GM12878 (cell line): ENCODE results near the gene TMEM131L. TPM values are rescaled to one million over a fixed set of nuclear protein-coding genes. Genes with fewer than 3 reads are reported as not detected.
A peak's percentile ranks its signal among the peaks of the same experiment; 100 is the strongest.
"Not testable (repeated sequence)": the region's sequence is repeated elsewhere in the genome, so short reads cannot be mapped to it uniquely, and the experiment has no call there.

Experiments
- ATAC-seq: fragments of 200-7000 bp; cut with Tn5 transposase; 3 replicates; pipeline ENCODE4 v1.9.1; 2020; ENCODE audit warnings: mild to moderate bottlenecking, moderate library complexity
- BruUV-seq: library from RNA; stranded (reverse); fragments of 400-500 nt; replicated peaks from 2 replicates; lab custom pipeline; 2021; lab: Mats Ljungman, UMichigan
- CTCF ChIA-PET: fragments of 300-600 bp; sonication (Branson Sonifier 250); formaldehyde crosslinking; extraction: SDS; loops from one replicate; lab custom pipeline; 2021; ENCODE audit warnings: inconsistent platforms; lab: Yijun Ruan, JAX
- POLR2A ChIA-PET: fragments of 350-600 bp; formaldehyde crosslinking; extraction: SDS; loops from one replicate; lab custom pipeline; 2021; ENCODE audit warnings: inconsistent platforms; lab: Charles Lee
- RAD21 ChIA-PET: fragments of 300-600 bp; sonication (Branson Sonifier 250); formaldehyde crosslinking; loops from one replicate; lab custom pipeline; 2023; ENCODE audit warnings: antibody characterized with exemption; ENCODE audit not compliant: unreplicated experiment; lab: Charles Lee
- SMC1A ChIA-PET: fragments of 300-600 bp; sonication (Branson Sonifier 250); formaldehyde crosslinking; loops from one replicate; lab custom pipeline; 2023; ENCODE audit not compliant: unreplicated experiment, uncharacterized antibody; lab: Charles Lee
- DNase-seq: peaks from one replicate; pipeline ENCODE4 v3.0.0-alpha.2; 2011; ENCODE audit warnings: low read depth, low spot score
- FAIRE-seq: peaks from 3 replicates; lab custom pipeline; 2011; peaks lifted over from hg19 to GRCh38; lab: Jason Lieb, UNC
- H2AFZ ChIP-seq: 2 replicates; pipeline ENCODE4 v1.6.0; 2011; ENCODE audit warnings: low read depth, low read length, control low read depth; ENCODE audit not compliant: control insufficient read depth
- H3K27ac ChIP-seq: 2 replicates; pipeline ENCODE4 v1.5.1; 2011; ENCODE audit warnings: control low read depth; ENCODE audit not compliant: control insufficient read depth, insufficient read depth
- H3K27me3 ChIP-seq, 2 experiments: replicated peaks in 1 of 2; 2 replicates each; pipeline versions ENCODE4 v1.6.0 to v1.6.1; 2011; ENCODE audit warnings: low read length in 1 of 2; ENCODE audit not compliant: control insufficient read depth in 2 of 2, insufficient read depth in 2 of 2
- H3K36me3 ChIP-seq, 2 experiments: 2 replicates each; pipeline ENCODE4 v1.5.1; 2011; ENCODE audit warnings: low read length in 1 of 2; ENCODE audit not compliant: control insufficient read depth in 2 of 2, insufficient read depth in 2 of 2
- H3K4me1 ChIP-seq: 2 replicates; pipeline ENCODE4 v1.6.1; 2011; ENCODE audit warnings: mild to moderate bottlenecking, low read length, moderate library complexity, mixed read lengths; ENCODE audit not compliant: control insufficient read depth, insufficient read depth
- H3K4me2 ChIP-seq: 2 replicates; pipeline ENCODE4 v1.6.0; 2011; ENCODE audit warnings: control low read depth; ENCODE audit not compliant: control insufficient read depth, insufficient read depth
- H3K4me3 ChIP-seq: fragments of 200-600 bp; sonication (generic); 2 replicates; pipeline ENCODE4 v1.5.1; 2016
- H3K79me2 ChIP-seq: 2 replicates; pipeline ENCODE4 v1.6.0; 2011; ENCODE audit warnings: low read length; ENCODE audit not compliant: control insufficient read depth, insufficient read depth
- H3K9ac ChIP-seq: 2 replicates; pipeline ENCODE4 v1.8.0; 2011; ENCODE audit warnings: low read length, control low read depth, mixed read lengths; ENCODE audit not compliant: control insufficient read depth, insufficient read depth
- H3K9me3 ChIP-seq: replicated peaks from 3 replicates; pipeline ENCODE4 v1.5.1; 2011; ENCODE audit warnings: mild to moderate bottlenecking, low read length; ENCODE audit not compliant: control insufficient read depth, insufficient read depth
- H4K20me1 ChIP-seq: 2 replicates; pipeline ENCODE4 v1.6.0; 2011; ENCODE audit not compliant: control insufficient read depth, insufficient read depth
- BACH1 ChIP-seq: fragments of 450-650 bp; IDR thresholded peaks from 2 replicates; pipeline ENCODE4 v1.6.1; 2017; ENCODE audit warnings: mild to moderate bottlenecking, borderline replicate concordance
- CEBPB ChIP-seq, 2 experiments: fragments of 150-350 bp in 1 of 2; IDR thresholded peaks; 2 replicates each; pipeline ENCODE4 v1.6.1; 2012 to 2014; ENCODE audit warnings: low read depth in 2 of 2, low read length in 2 of 2, borderline replicate concordance in 1 of 2, inconsistent platforms in 1 of 2
- GABPA ChIP-seq: IDR thresholded peaks from 2 replicates; pipeline ENCODE4 v1.6.1; 2014; ENCODE audit warnings: antibody characterized with exemption, low read depth, mild to moderate bottlenecking, inconsistent platforms
- GATAD2B ChIP-seq: fragments of 450-650 bp; conservative IDR thresholded peaks from 2 replicates; pipeline ENCODE4 v1.6.1; 2017; ENCODE audit warnings: low read depth, mild to moderate bottlenecking, moderate library complexity
- IRF4 ChIP-seq: IDR thresholded peaks from 2 replicates; pipeline ENCODE4 v1.6.1; 2011; ENCODE audit warnings: low read depth, low read length
- KAT2A ChIP-seq: conservative IDR thresholded peaks from 2 replicates; pipeline ENCODE4 v1.6.1; 2011; ENCODE audit warnings: low read depth, low read length; ENCODE audit not compliant: control insufficient read depth
- KDM1A ChIP-seq: fragments of 200-600 bp; sonication (generic); IDR thresholded peaks from 2 replicates; pipeline ENCODE4 v1.6.1; 2016; ENCODE audit warnings: borderline replicate concordance
- MYC ChIP-seq: IDR thresholded peaks from 2 replicates; pipeline ENCODE4 v1.6.1; 2011; ENCODE audit warnings: mild to moderate bottlenecking, low read length, moderate library complexity, inconsistent platforms; ENCODE audit not compliant: insufficient read depth, insufficient replicate concordance, insufficient read length, severe bottlenecking
- NFXL1 ChIP-seq: fragments of 450-650 bp; IDR thresholded peaks from 2 replicates; pipeline ENCODE4 v1.6.1; 2017; ENCODE audit warnings: antibody characterized with exemption, mild to moderate bottlenecking, borderline replicate concordance
- POLR2AphosphoS2 ChIP-seq: IDR thresholded peaks from 2 replicates; pipeline ENCODE4 v1.6.1; 2011; ENCODE audit warnings: low read depth, mild to moderate bottlenecking, low read length, improper control_type of control experiment, moderate library complexity
- POLR2AphosphoS5 ChIP-seq: IDR thresholded peaks from 2 replicates; pipeline ENCODE4 v1.6.1; 2011; ENCODE audit warnings: mild to moderate bottlenecking, low read length, inconsistent platforms
- RAD21 ChIP-seq: IDR thresholded peaks from 2 replicates; pipeline ENCODE4 v1.6.1; 2011; ENCODE audit warnings: mild to moderate bottlenecking, low read depth, low read length, moderate library complexity; ENCODE audit not compliant: insufficient read depth
- SIN3A ChIP-seq: IDR thresholded peaks from 2 replicates; pipeline ENCODE4 v1.6.1; 2012; ENCODE audit warnings: low read depth, low read length, improper control_type of control experiment
- TARDBP ChIP-seq: IDR thresholded peaks from 2 replicates; pipeline ENCODE4 v1.6.1; 2016; ENCODE audit warnings: borderline replicate concordance
- YY1 ChIP-seq: IDR thresholded peaks from 2 replicates; pipeline ENCODE4 v1.6.1; 2011; ENCODE audit warnings: low read depth, mild to moderate bottlenecking, low read length
- ZNF217 ChIP-seq: fragments of 450-650 bp; IDR thresholded peaks from 2 replicates; pipeline ENCODE4 v1.6.1; 2017; ENCODE audit warnings: antibody characterized with exemption, mild to moderate bottlenecking
- ZSCAN29 ChIP-seq: fragments of 450-650 bp; IDR thresholded peaks from 2 replicates; pipeline ENCODE4 v1.6.1; 2017; ENCODE audit warnings: mild to moderate bottlenecking, moderate library complexity
- WGBS: methylation state at CpG from one replicate; pipeline ENCODE4 v1.1.6; 2016; ENCODE audit warnings: low lambda C conversion rate; ENCODE audit not compliant: insufficient replicate concordance, insufficient coverage; ENCODE audit errors: missing lambda C conversion rate; 5-methylcytosine and 5-hydroxymethylcytosine counted together
- in situ Hi-C: fragments of 300-500 bp; cut with MboI; formaldehyde crosslinking; loops from 9 replicates; pipeline ENCODE4 v1.14.3; 2018; ENCODE audit warnings: mixed read lengths
- intact Hi-C: fragments of 100-400 bp; cut with micrococcal nuclease; formaldehyde crosslinking; loops from one replicate; pipeline ENCODE4 v1.14.2; 2022; ENCODE audit not compliant: unreplicated experiment
- polyA plus RNA-seq, 11 experiments: library from polyadenylated mRNA; depleted of rRNA in 4 of 11; unstranded in 6 of 11; stranded (reverse) in 5 of 11; fragments of >200 nt; fragmentation: Nextera tagmentation in 4 of 11; fragmentation: Illumina TruSeq in 1 of 11; extraction: Ambion mirVana in 4 of 11; extraction: Trizol in 1 of 11; gene quantifications; 1 replicate in 1 of 11; 2 replicates in 10 of 11; pipeline versions ENCODE4 v1.2.1 to v1.2.3, GENCODE V29; 2011 to 2016; ENCODE audit warnings: inconsistent platforms in 2 of 11, missing spikeins in 2 of 11, low read depth in 1 of 11
- total RNA-seq, 4 experiments: library from RNA; depleted of rRNA in 3 of 4; stranded (reverse); fragments of >200 nt in 3 of 4; fragmentation: Illumina TruSeq in 1 of 4; extraction: Trizol in 1 of 4; gene quantifications; 2 replicates each; pipeline versions ENCODE4 v1.2.1 to v1.2.3, GENCODE V29; 2013 to 2021
- TF ChIP-seq, protein P1 (sequence below): IDR thresholded peaks from 2 replicates; pipeline ENCODE4 v1.6.1; 2011; ENCODE audit warnings: borderline replicate concordance, low read depth, mild to moderate bottlenecking, moderate library complexity, mixed read lengths, low read length; ENCODE audit not compliant: insufficient read depth; ENCODE audit errors: extremely low read length

The TMEM131L gene
- total and polyA plus RNA-seq, 10 of the 15 experiments (the other 5 are each of a cell fraction or from before 2014, with no cell fraction given) = 8.5 to 101 (median 74.4) TPM

DNA sequence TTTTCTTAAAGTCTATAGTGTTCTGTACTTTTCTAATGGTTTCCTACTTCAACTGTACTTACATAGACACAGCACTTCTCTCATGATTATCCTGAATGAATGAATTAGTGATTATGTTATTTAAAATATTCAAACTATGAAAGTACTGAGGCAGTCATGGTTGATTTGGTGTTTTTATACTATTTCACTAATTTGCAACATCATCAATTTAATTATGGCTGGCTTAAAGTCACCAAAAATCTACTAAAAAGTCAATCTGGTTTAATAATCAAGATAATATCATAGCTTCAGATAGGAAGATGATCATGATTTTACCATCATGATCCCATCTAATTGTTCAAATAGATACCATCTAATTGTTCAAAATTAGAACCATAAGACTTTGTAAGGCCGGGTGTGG is 16.8 kb upstream of the TMEM131L start (continued):
- TF ChIP-seq BACH1 = no peak
- TF ChIP-seq ZSCAN29 = no peak
- no peak for TF ChIP-seq NFXL1
- TF ChIP-seq MYC = no peak
- TF ChIP-seq, protein P1, sequence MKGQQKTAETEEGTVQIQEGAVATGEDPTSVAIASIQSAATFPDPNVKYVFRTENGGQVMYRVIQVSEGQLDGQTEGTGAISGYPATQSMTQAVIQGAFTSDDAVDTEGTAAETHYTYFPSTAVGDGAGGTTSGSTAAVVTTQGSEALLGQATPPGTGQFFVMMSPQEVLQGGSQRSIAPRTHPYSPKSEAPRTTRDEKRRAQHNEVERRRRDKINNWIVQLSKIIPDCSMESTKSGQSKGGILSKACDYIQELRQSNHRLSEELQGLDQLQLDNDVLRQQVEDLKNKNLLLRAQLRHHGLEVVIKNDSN = no peak

GRCh38 chr4:153450544-153450917 is 15.6 kb upstream of the TMEM131L start:
- intact Hi-C loops = no loop called here
- H3K9ac ChIP-seq = no peak overlapping the region
- in situ Hi-C loops = no loop called here
- no peak for TF ChIP-seq POLR2AphosphoS5
- no peak for TF ChIP-seq GATAD2B
- TF ChIP-seq ZNF217 = no peak
- TF ChIP-seq KDM1A = no peak
- TF ChIP-seq RAD21 = no peak
- TF ChIP-seq POLR2AphosphoS2 = no peak
- no peak for TF ChIP-seq IRF4
- TF ChIP-seq KAT2A = no peak
- TF ChIP-seq CEBPB (IDR thresholded peaks at IDR 0.05; ENCODE audit: borderline replicate concordance in 1 of 2, low read depth in 2 of 2, low read length in 2 of 2) = no peak
- no peak for TF ChIP-seq YY1
- no peak for TF ChIP-seq SIN3A
- no peak for TF ChIP-seq TARDBP
- no peak for TF ChIP-seq GABPA
- POLR2A ChIA-PET = no interaction called here
- ATAC-seq = peak; percentile 74
- H3K4me2 ChIP-seq = peak overlapping the region; percentile 66
- CTCF ChIA-PET = no interaction called here
- H3K4me1 ChIP-seq = peaks cover 9% of the 10 kb centered on the region
- SMC1A ChIA-PET = no interaction called here
- peak overlapping the region; percentile 18; the same call in 1 of the 2 replicates for H3K27ac ChIP-seq
- no peak overlapping the region for H3K4me3 ChIP-seq
- BruUV-seq = no TSS peak
- WGBS = 39% methylated on average over 5 of the region's 5 CpGs
- no peaks in the 10 kb centered on the region for H4K20me1 ChIP-seq
- no peak for DNase-seq
- RAD21 ChIA-PET = no interaction called here
- no peaks in the 10 kb centered on the region for H3K79me2 ChIP-seq
- no peaks in the 10 kb centered on the region for H3K27me3 ChIP-seq
- no peak for FAIRE-seq
- no peaks in the 10 kb centered on the region for H3K9me3 ChIP-seq
- H3K36me3 ChIP-seq = no peaks in the 10 kb centered on the region
- H2AFZ ChIP-seq = peak overlapping the region; percentile 81

DNA sequence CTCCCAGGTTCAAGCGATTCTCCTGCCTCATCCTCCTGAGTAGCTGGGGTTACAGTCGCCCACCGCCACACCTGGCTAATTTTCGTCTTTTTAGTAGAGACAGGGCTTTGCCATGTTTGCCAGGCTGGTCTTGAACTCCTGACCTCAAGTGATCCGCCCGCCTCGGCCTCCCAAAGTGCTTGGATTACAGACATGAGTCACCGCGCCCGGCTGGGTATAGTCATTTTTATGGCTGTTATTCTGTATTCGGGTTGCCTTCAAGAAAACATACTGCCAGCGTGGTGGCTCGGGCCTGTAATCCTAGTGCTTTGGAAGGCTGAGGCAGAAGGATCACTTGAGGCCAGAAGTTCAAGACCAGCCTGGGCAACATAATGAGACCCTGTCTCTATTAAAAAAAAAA is 15.0 kb upstream of the TMEM131L start:
- ChIA-PET POLR2A (interaction anchor here (1.1 kb wide), 1 partner anchor 13 kb away, joined by 4 read pairs; no protein-coding TSS in a partner anchor), CTCF (interaction anchor here (0.7 kb wide), 1 partner anchor 46 kb away, joined by 3 read pairs; no protein-coding TSS in a partner anchor), SMC1A (interaction anchor here (0.8 kb wide), 1 partner anchor 18 kb away, joined by 4 read pairs; no protein-coding TSS in a partner anchor)
- H3K27me3 ChIP-seq, DNase-seq, H3K4me2 ChIP-seq, H3K27ac ChIP-seq, H3K4me1 ChIP-seq, H4K20me1 ChIP-seq, H3K9ac ChIP-seq, H2AFZ ChIP-seq, H3K36me3 ChIP-seq, BruUV-seq, H3K4me3 ChIP-seq, RAD21 ChIA-PET, H3K9me3 ChIP-seq, in situ Hi-C loops, intact Hi-C loops, H3K79me2 ChIP-seq, ATAC-seq, FAIRE-seq: not testable (repeated sequence)
- WGBS = 98% methylated on average over 13 of the region's 13 CpGs
